ENCODE data around the gene MBP.

DNA sequence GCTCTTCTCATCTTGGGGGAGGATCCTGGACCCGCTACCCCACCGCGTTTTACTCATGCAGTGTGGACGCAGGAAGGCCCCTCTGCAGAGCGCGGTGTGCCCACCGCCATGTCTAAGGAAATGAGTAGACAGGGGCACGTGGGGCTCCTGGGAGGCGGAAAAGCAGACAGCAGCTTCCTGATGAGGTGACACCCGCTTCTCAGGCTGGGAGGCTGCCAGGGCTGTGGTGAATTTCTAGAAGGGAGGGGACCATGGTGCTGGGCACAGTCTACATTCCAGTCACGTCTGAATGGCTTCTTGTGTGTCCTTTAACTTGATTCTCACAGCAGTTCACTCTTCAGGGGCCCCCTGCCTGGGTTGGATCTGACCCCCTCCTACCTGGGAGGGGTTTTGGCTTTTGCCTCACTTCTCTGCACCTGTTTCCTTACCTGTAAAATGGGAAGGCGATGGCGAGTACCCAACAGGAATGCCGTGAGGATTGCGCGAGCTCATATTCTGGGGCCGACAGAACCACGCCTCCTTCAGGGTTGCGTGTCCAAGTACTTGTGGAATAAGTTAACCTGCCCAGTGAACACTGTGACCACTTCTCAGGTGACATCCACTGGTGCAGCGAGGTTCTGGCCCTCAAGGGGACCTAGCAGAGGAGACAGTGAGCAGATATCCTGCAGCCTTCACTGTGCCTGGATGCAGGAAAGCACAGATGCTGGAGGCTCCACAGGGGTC lies 32.3 kb upstream of the MBP start:
- TF ChIP-seq, protein P1, sequence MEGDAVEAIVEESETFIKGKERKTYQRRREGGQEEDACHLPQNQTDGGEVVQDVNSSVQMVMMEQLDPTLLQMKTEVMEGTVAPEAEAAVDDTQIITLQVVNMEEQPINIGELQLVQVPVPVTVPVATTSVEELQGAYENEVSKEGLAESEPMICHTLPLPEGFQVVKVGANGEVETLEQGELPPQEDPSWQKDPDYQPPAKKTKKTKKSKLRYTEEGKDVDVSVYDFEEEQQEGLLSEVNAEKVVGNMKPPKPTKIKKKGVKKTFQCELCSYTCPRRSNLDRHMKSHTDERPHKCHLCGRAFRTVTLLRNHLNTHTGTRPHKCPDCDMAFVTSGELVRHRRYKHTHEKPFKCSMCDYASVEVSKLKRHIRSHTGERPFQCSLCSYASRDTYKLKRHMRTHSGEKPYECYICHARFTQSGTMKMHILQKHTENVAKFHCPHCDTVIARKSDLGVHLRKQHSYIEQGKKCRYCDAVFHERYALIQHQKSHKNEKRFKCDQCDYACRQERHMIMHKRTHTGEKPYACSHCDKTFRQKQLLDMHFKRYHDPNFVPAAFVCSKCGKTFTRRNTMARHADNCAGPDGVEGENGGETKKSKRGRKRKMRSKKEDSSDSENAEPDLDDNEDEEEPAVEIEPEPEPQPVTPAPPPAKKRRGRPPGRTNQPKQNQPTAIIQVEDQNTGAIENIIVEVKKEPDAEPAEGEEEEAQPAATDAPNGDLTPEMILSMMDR (IDR thresholded peaks at IDR 0.05; ENCODE audit: insufficient read depth, low read length): no peak
- TF ChIP-seq, protein P2, sequence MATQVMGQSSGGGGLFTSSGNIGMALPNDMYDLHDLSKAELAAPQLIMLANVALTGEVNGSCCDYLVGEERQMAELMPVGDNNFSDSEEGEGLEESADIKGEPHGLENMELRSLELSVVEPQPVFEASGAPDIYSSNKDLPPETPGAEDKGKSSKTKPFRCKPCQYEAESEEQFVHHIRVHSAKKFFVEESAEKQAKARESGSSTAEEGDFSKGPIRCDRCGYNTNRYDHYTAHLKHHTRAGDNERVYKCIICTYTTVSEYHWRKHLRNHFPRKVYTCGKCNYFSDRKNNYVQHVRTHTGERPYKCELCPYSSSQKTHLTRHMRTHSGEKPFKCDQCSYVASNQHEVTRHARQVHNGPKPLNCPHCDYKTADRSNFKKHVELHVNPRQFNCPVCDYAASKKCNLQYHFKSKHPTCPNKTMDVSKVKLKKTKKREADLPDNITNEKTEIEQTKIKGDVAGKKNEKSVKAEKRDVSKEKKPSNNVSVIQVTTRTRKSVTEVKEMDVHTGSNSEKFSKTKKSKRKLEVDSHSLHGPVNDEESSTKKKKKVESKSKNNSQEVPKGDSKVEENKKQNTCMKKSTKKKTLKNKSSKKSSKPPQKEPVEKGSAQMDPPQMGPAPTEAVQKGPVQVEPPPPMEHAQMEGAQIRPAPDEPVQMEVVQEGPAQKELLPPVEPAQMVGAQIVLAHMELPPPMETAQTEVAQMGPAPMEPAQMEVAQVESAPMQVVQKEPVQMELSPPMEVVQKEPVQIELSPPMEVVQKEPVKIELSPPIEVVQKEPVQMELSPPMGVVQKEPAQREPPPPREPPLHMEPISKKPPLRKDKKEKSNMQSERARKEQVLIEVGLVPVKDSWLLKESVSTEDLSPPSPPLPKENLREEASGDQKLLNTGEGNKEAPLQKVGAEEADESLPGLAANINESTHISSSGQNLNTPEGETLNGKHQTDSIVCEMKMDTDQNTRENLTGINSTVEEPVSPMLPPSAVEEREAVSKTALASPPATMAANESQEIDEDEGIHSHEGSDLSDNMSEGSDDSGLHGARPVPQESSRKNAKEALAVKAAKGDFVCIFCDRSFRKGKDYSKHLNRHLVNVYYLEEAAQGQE (IDR thresholded peaks at IDR 0.05; ENCODE audit: insufficient replicate concordance, low read depth): no peak

Measured in HL-60 (cell line).